ENCODE measurements around the gene ANKRD63.

- no peak for TF ChIP-seq POLR2A (IDR thresholded peaks at IDR 0.05)
- no peak for TF ChIP-seq CTCF (IDR thresholded peaks at IDR 0.05)
Measured at GRCh38 chr15:40300367-40300766, 17.5 kb upstream of the ANKRD63 start.

Data from Peyer's patch (tissue), 4 donors.